HG03520 (cell line): ENCODE data around the gene EPO.
"Not testable (repeated sequence)": the region's sequence is repeated elsewhere in the genome, so short reads cannot be mapped to it uniquely, and the experiment has no call there.

Experiments
- ATAC-seq: cut with Tn5 transposase; IDR thresholded peaks from one replicate; pipeline ENCODE4 v1.9.1; 2021; ENCODE audit warnings: mild to moderate bottlenecking, moderate library complexity; ENCODE audit not compliant: unreplicated experiment

Gene EPO

GRCh38 chr7:100701089-100701488, 19.2 kb upstream of the EPO start:
- not testable (repeated sequence) for ATAC-seq

- ATAC-seq = peak; percentile 45
Measured at GRCh38 chr7:100705320-100705752, 14.9 kb upstream of the EPO start.

- ATAC-seq = peak; percentile 87
Measured at GRCh38 chr7:100705753-100706671, 14.3 kb upstream of the EPO start, which contains the start of gene POP7. Gene POP7 (plus strand): TSS chr7:100706121. CDS start chr7:100706831, 710 bp downstream.

GRCh38 chr7:100706672-100707311, 13.5 kb upstream of the EPO start:
- no peak for ATAC-seq

DNA sequence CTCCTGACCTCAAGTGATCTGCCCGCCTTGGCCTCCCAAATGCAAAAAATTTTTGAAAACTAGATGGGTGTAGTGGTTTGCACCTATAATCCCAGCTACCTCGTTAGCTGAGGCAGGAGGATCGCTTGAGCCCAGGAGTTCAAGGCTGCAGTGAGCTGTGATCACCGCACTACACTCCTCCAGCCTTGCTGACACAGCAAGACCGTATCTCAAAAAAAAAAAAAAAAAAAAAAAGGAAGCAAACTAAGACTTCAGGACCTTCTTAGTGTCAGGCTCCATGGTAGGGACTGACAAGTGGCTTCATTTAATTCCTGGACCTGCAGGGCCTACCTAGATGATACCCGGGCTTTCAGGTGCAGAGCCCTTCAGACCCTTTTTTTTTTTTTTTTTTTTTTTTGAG, 11.9 kb upstream of the EPO start:
- ATAC-seq = no peak

- ATAC-seq = no peak
Measured at GRCh38 chr7:100710452-100710851, 9.8 kb upstream of the EPO start.

DNA sequence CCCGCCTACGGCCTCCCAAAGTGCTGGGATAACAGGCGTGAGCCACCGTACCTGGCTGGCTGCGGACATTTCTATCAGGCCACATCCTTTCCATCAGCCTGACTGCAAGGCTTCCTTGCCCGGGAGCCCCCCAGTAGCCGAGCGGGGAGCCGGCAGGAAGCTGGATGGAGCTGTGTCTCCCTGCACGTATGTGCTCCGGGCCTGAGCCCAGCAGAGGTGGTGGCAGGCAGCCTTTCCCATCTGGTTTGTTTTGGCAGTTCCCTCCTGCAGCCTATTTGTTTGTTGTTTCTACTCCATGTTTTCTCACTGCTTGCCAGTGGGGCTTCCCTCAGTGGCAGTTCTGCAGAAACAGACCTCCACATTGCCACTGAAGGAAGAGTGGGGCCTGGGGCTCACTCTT, 8.9 kb upstream of the EPO start:
- ATAC-seq = no peak

- ATAC-seq = no peak
Measured at GRCh38 chr7:100714725-100715124, 5.5 kb upstream of the EPO start.

- ATAC-seq = not testable (repeated sequence)
Measured at GRCh38 chr7:100717073-100717472, 3.2 kb upstream of the EPO start.

GRCh38 chr7:100719523-100720278, 567 bp upstream of the EPO start:
- no peak for ATAC-seq

GRCh38 chr7:100720671-100721504, 620 bp downstream of the EPO start:
- no peak for ATAC-seq

DNA sequence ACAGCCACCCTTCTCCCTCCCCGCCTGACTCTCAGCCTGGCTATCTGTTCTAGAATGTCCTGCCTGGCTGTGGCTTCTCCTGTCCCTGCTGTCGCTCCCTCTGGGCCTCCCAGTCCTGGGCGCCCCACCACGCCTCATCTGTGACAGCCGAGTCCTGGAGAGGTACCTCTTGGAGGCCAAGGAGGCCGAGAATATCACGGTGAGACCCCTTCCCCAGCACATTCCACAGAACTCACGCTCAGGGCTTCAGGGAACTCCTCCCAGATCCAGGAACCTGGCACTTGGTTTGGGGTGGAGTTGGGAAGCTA, 1.2 kb downstream of the EPO start:
- no peak for ATAC-seq

DNA sequence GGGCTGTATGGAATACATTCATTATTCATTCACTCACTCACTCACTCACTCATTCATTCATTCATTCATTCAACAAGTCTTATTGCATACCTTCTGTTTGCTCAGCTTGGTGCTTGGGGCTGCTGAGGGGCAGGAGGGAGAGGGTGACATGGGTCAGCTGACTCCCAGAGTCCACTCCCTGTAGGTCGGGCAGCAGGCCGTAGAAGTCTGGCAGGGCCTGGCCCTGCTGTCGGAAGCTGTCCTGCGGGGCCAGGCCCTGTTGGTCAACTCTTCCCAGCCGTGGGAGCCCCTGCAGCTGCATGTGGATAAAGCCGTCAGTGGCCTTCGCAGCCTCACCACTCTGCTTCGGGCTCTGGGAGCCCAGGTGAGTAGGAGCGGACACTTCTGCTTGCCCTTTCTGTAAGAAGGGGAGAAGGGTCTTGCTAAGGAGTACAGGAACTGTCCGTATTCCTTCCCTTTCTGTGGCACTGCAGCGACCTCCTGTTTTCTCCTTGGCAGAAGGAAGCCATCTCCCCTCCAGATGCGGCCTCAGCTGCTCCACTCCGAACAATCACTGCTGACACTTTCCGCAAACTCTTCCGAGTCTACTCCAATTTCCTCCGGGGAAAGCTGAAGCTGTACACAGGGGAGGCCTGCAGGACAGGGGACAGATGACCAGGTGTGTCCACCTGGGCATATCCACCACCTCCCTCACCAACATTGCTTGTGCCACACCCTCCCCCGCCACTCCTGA, 2.4 kb downstream of the EPO start:
- ATAC-seq = no peak

DNA sequence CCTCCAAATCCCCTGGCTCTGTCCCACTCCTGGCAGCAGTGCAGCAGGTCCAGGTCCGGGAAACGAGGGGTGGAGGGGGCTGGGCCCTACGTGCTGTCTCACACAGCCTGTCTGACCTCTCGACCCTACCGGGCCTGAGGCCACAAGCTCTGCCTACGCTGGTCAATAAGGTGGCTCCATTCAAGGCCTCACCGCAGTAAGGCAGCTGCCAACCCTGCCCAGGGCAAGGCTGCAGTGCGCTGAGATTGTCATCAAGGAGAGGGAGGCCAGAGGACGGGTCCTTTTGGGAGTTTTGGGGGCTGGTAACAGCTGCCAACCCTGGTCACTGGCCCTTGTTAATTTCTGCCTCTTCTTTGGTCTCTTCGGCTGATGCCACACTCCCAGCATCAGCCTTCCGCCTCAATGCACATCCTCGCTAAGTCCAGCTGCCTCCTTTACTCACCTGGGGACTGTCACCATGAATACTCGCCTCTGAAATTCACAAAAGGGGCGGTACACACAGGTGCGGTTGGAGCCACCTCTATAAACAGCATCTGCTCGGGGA, 3.5 kb downstream of the EPO start:
- no peak for ATAC-seq

- ATAC-seq = not testable (repeated sequence)
Measured at GRCh38 chr7:100724364-100724763, 4.1 kb downstream of the EPO start.

DNA sequence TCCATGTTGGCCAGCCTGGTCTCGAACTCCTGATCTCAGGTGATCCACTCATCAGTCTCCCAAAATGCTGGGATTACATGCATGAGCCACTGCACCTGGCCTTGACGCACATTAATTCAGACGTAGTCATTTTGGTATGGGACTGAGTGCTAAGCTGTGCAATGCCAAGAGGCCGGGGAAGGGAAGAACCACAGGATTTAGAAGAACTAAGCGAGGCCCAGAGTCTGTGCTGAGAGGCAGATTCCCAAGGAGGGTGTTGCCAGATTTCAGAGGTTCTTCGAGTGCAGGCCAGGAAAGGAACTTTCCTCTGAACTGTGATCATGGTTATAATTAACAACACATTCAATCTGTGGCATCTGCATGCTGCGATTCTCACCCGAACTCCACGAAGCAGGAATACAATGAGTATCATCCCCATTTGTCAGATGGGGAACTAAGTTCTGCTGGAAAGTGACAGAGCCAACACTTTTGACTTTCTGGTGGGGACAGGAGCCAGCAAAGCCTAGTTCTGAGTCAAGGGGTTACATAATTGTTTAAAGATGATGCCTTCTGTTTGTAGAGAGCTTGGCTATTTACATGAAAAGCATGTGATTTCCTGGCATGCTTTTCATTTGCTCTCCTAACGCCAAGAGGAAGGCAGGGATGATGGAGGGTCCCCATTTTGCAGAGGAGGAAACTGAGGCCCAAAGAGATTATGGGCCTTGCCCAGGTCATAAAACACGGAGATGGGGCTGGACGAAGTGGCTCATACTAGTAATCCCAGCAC, 6.9 kb downstream of the EPO start:
- no peak for ATAC-seq

GRCh38 chr7:100728196-100728595, 7.9 kb downstream of the EPO start:
- no peak for ATAC-seq

DNA sequence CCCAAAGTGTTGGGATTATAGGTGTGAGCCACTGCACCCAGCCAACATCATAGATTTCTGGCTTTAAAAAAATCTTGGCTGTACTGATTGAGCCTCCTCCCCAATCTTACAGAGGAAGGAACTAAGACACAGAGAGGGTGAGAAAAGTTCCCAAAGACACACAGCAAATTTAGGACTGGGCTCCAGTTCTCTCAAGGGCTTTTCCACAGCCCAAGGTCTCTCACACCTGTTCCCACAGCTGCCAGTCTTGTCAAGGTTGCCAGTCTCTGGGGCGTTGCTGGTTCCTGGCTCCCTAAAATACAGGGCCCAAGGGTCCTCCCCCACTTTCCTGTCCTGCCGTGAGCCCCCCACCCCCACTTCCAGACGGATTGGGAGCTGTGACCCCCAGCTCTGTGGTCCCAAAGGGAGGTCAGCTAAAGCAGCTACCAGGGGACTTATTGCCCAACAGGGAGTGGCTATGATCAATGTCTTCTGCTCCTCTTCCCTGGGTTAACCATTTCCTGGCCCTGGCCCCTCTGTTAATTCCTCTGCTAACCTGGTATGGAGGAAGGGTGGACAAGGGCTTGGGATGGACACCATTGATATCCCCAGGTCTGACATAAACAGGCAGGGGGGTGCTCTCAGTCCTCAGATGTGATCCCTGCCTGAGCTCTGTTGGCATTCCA, 10.0 kb downstream of the EPO start:
- no peak for ATAC-seq
